ENCODE data around the gene ZSWIM3. TPM values are rescaled to one million over a fixed set of nuclear protein-coding genes. Genes with fewer than 3 reads are reported as not detected.
"Not testable (repeated sequence)": the region's sequence is repeated elsewhere in the genome, so short reads cannot be mapped to it uniquely, and the experiment has no call there.

ZSWIM3 gene
- total and polyA plus RNA-seq, 11 donors: 1.3 to 3.1 (median 2.1) TPM

- peaks cover 0 to 99% (median 91%) of the 10 kb centered on the region in 9 donors for H3K36me3 ChIP-seq
- 82 to 86% (median 84%) methylated on average over 2 of the region's 2 CpGs for WGBS, 4 donors
- no peak overlapping the region for H3K4me3 ChIP-seq
- DNase-seq (no peak), ATAC-seq (no peak)
- TF ChIP-seq CTCF (IDR thresholded peaks at IDR 0.05) (no peak), POLR2A (IDR thresholded peaks at IDR 0.05) (no peak)
- H3K4me1 ChIP-seq: peaks cover 0 to 11% (median 2%) of the 10 kb centered on the region in 12 donors
- intact Hi-C loops (cut with DNase I): loop anchor here in 1 of 10 donors (10.0 kb wide), 1 partner anchor 68 kb away; no protein-coding TSS in a partner anchor
- H3K27ac ChIP-seq: no peak overlapping the region
- no peaks in the 10 kb centered on the region for H3K9me3 ChIP-seq
- H3K27me3 ChIP-seq: no peaks in the 10 kb centered on the region
These were observed 39.9 kb downstream of the ZSWIM3 start for GRCh38 chr20:45897289-45897688.

- H3K36me3 ChIP-seq: peaks cover 0 to 99% (median 91%) of the 10 kb centered on the region in 9 donors
- H3K27ac ChIP-seq: no peak overlapping the region
- TF ChIP-seq CTCF (IDR thresholded peaks at IDR 0.05) (no peak), POLR2A (IDR thresholded peaks at IDR 0.05) (no peak)
- no peak overlapping the region for H3K4me3 ChIP-seq
- WGBS, 4 donors: 94 to 99% (median 96%) methylated on average over 7 of the region's 7 CpGs
- ATAC-seq (no peak), DNase-seq (peak in 1 of 5 donors; percentile 52)
- intact Hi-C loops (cut with DNase I): loop anchor here in 1 of 10 donors (10.0 kb wide), 1 partner anchor 67 kb away; no protein-coding TSS in a partner anchor
- peaks cover 0 to 7% (median 0%) of the 10 kb centered on the region in 12 donors for H3K4me1 ChIP-seq
- H3K9me3 ChIP-seq: no peaks in the 10 kb centered on the region
- H3K27me3 ChIP-seq: no peaks in the 10 kb centered on the region
These were observed 40.3 kb downstream of the ZSWIM3 start for GRCh38 chr20:45897692-45898091.

- H3K9me3 ChIP-seq: no peaks in the 10 kb centered on the region
- H3K27me3 ChIP-seq: no peaks in the 10 kb centered on the region
- TF ChIP-seq POLR2A (IDR thresholded peaks at IDR 0.05): no peak
- TF ChIP-seq CTCF (IDR thresholded peaks at IDR 0.05): no peak
- intact Hi-C loops (cut with DNase I): loop anchor here in 1 of 10 donors (10.0 kb wide), 1 partner anchor 67 kb away; no protein-coding TSS in a partner anchor
- H3K27ac ChIP-seq: no peak overlapping the region
- H3K4me3 ChIP-seq: no peak overlapping the region
- peaks cover 0 to 98% (median 90%) of the 10 kb centered on the region in 9 donors for H3K36me3 ChIP-seq
- ATAC-seq (no peak), DNase-seq (peak in 2 of 5 donors; percentile 1 to 22)
- peaks cover 0 to 1% (median 0%) of the 10 kb centered on the region in 12 donors for H3K4me1 ChIP-seq
- 86 to 89% (median 88%) methylated on average over 12 of the region's 12 CpGs for WGBS, 4 donors
These were observed 40.9 kb downstream of the ZSWIM3 start for GRCh38 chr20:45898285-45898684.

- no peak overlapping the region for H3K27ac ChIP-seq
- TF ChIP-seq POLR2A (IDR thresholded peaks at IDR 0.05) (no peak), CTCF (IDR thresholded peaks at IDR 0.05) (no peak)
- peak in 1 of 4 donors; percentile 7 for ATAC-seq
- H3K9me3 ChIP-seq: no peaks in the 10 kb centered on the region
- no peak overlapping the region for H3K4me3 ChIP-seq
- H3K27me3 ChIP-seq: no peaks in the 10 kb centered on the region
- peaks cover 0 to 98% (median 89%) of the 10 kb centered on the region in 9 donors for H3K36me3 ChIP-seq
- intact Hi-C loops (cut with DNase I): loop anchor here in 1 of 10 donors (10.0 kb wide), 1 partner anchor 66 kb away; no protein-coding TSS in a partner anchor
- peak in 1 of 5 donors; percentile 7 for DNase-seq
- H3K4me1 ChIP-seq: no peaks in the 10 kb centered on the region
- WGBS, 4 donors: 87 to 94% (median 92%) methylated on average over 13 of the region's 13 CpGs
These were observed 41.8 kb downstream of the ZSWIM3 start for GRCh38 chr20:45899046-45899835.

- H3K27me3 ChIP-seq; ATAC-seq; H3K4me1 ChIP-seq; intact Hi-C loops (cut with DNase I); H3K9me3 ChIP-seq; H3K27ac ChIP-seq; DNase-seq; H3K4me3 ChIP-seq: not testable (repeated sequence)
- peaks cover 0 to 97% (median 85%) of the 10 kb centered on the region in 9 donors for H3K36me3 ChIP-seq
- 87 to 97% (median 95%) methylated on average over 6 of the region's 6 CpGs for WGBS, 4 donors
These were observed 43.9 kb downstream of the ZSWIM3 start for GRCh38 chr20:45901332-45901731.
